WTC11 (cell line): ENCODE results near the gene PHRF1.

ENCODE experiments used
- CTCF ChIP-seq: fragments of 200-600 bp; IDR thresholded peaks from 2 replicates; pipeline ENCODE4 v1.8.0; 2022; ENCODE audit warnings: antibody characterized with exemption
- FOXP1 ChIP-seq: sonication (generic); formaldehyde crosslinking; IDR thresholded peaks from 2 replicates; pipeline ENCODE4 v1.8.0; 2022; ENCODE audit warnings: missing genetic modification reagents, mild to moderate bottlenecking, moderate library complexity, borderline replicate concordance
- JUN ChIP-seq: sonication (generic); formaldehyde crosslinking; IDR thresholded peaks from 2 replicates; pipeline ENCODE4 v1.8.0; 2023; ENCODE audit warnings: mild to moderate bottlenecking, missing genetic modification reagents
- PRRX2 ChIP-seq: fragments of 250-450 bp; sonication (Bioruptor Pico); IDR thresholded peaks from 2 replicates; pipeline ENCODE4 v1.8.0; 2021; ENCODE audit warnings: mild to moderate bottlenecking
- TEAD1 ChIP-seq: sonication (generic); formaldehyde crosslinking; IDR thresholded peaks from 2 replicates; pipeline ENCODE4 v1.8.0; 2022; ENCODE audit warnings: mild to moderate bottlenecking, missing genetic modification reagents
- TF ChIP-seq, protein P1 (sequence below): sonication (generic); formaldehyde crosslinking; IDR thresholded peaks from 2 replicates; pipeline ENCODE4 v1.8.0; 2022; ENCODE audit warnings: missing genetic modification reagents
- TF ChIP-seq, protein P2 (sequence below): sonication (generic); formaldehyde crosslinking; IDR thresholded peaks from 2 replicates; pipeline ENCODE4 v1.8.1; 2022; ENCODE audit warnings: mild to moderate bottlenecking, moderate library complexity, missing genetic modification reagents

DNA sequence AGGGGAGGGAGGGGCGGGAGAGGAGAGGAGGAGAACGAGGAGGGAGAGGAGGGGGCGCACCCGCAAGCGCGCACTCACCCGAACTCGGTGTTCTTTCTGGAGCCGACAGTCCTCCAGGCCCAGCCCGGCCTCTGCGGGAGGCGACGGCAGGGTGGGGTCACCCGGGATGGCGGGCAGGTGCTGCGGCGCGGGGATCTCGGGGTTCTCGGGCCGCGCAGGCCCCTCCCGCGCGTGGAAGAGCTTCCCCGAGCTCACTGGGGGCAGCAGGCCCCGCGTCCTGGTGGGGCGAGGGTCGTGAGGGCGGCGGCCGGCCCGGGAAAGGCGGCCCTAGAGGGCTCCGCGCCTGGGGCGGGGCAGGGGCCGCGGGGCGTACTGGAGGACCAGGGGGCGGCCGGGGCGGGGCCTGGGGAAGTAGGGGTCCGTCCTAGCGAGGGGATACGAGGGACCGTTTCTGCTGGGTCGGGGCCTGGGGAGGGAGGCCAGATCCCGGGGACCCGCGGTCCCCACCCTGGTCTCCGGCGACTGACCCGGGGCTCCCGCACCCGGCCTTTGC lies 21.0 kb upstream of the PHRF1 start:
- TF ChIP-seq CTCF = no peak; the same call in 1 of the 2 replicates
- TF ChIP-seq JUN (CRISPR knock-in tag) = no peak
- TF ChIP-seq, protein P1, sequence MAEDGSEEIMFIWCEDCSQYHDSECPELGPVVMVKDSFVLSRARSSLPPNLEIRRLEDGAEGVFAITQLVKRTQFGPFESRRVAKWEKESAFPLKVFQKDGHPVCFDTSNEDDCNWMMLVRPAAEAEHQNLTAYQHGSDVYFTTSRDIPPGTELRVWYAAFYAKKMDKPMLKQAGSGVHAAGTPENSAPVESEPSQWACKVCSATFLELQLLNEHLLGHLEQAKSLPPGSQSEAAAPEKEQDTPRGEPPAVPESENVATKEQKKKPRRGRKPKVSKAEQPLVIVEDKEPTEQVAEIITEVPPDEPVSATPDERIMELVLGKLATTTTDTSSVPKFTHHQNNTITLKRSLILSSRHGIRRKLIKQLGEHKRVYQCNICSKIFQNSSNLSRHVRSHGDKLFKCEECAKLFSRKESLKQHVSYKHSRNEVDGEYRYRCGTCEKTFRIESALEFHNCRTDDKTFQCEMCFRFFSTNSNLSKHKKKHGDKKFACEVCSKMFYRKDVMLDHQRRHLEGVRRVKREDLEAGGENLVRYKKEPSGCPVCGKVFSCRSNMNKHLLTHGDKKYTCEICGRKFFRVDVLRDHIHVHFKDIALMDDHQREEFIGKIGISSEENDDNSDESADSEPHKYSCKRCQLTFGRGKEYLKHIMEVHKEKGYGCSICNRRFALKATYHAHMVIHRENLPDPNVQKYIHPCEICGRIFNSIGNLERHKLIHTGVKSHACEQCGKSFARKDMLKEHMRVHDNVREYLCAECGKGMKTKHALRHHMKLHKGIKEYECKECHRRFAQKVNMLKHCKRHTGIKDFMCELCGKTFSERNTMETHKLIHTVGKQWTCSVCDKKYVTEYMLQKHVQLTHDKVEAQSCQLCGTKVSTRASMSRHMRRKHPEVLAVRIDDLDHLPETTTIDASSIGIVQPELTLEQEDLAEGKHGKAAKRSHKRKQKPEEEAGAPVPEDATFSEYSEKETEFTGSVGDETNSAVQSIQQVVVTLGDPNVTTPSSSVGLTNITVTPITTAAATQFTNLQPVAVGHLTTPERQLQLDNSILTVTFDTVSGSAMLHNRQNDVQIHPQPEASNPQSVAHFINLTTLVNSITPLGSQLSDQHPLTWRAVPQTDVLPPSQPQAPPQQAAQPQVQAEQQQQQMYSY (CRISPR knock-in tag) = no peak
- no peak for TF ChIP-seq PRRX2 (CRISPR knock-in tag)
- TF ChIP-seq, protein P2, sequence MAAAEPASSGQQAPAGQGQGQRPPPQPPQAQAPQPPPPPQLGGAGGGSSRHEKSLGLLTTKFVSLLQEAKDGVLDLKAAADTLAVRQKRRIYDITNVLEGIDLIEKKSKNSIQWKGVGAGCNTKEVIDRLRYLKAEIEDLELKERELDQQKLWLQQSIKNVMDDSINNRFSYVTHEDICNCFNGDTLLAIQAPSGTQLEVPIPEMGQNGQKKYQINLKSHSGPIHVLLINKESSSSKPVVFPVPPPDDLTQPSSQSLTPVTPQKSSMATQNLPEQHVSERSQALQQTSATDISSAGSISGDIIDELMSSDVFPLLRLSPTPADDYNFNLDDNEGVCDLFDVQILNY (CRISPR knock-in tag) = no peak
- no peak for TF ChIP-seq FOXP1
- TF ChIP-seq TEAD1 (CRISPR knock-in tag) = no peak
